ENCODE measurements around the gene RAPSN.

RAPSN gene

DNA sequence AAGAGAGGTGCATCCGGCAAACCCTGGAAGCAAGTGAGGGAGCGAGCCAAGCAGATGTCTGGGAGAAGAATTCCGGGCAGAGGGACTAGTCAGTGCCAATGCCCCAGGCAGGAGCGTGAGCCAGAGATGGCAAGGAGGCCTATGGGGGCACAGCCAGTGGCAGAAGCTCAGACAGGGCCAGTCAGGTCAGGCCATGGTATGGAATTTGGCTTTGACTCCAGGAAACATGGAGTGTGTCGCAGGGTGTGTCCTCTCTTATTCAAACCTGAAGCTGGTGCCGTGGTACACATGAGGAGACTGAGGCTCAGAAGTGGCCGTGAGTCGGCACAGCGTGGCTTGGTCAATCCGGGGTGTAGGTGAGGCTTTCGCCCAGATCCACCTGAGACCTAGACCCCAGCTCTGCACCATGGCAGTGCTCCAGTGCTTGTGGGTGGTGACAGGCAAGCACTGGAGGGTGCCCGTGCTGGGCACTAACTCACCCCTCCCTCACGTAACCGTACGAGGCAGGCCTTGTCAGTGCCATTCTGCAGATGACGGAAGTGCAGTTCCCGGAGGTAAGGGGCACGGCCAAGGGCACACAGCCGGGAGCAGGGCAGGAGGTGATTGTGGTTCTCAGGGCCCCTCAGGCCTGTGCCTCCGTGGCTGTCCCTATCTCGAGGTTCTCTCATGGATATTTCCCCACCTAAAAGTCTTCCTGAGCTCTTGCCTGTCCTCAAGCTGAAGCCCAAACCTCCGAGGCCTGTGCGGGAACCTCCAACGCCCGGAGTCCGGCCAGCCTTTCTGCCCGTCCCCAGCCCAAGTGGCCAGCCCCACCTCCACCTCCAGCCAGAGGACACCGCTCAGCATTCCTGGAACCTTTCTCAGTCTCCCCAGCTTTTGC is 60.0 kb downstream of the RAPSN start:
- no peak overlapping the region for H3K4me3 ChIP-seq (ENCODE audit: low read length)
- peaks cover 6% of the 10 kb centered on the region for H3K4me1 ChIP-seq (ENCODE audit: control insufficient read depth, insufficient read depth, low read length)
- no peak overlapping the region for H3K9ac ChIP-seq (ENCODE audit: low read length)
- no peaks in the 10 kb centered on the region for H3K36me3 ChIP-seq (ENCODE audit: control insufficient read depth, insufficient read depth, low read length)
- no peaks in the 10 kb centered on the region for H3K27me3 ChIP-seq (ENCODE audit: control insufficient read depth, insufficient read depth, low read length)
- H3K9me3 ChIP-seq (ENCODE audit: control insufficient read depth, low read length) = no peaks in the 10 kb centered on the region

- no peak overlapping the region for H3K4me3 ChIP-seq (ENCODE audit: low read length)
- peaks cover 6% of the 10 kb centered on the region for H3K4me1 ChIP-seq (ENCODE audit: control insufficient read depth, insufficient read depth, low read length)
- H3K36me3 ChIP-seq (ENCODE audit: control insufficient read depth, insufficient read depth, low read length) = no peaks in the 10 kb centered on the region
- no peaks in the 10 kb centered on the region for H3K27me3 ChIP-seq (ENCODE audit: control insufficient read depth, insufficient read depth, low read length)
- no peak overlapping the region for H3K9ac ChIP-seq (ENCODE audit: low read length)
- no peaks in the 10 kb centered on the region for H3K9me3 ChIP-seq (ENCODE audit: control insufficient read depth, low read length)
These were observed 60.8 kb downstream of the RAPSN start for GRCh38 chr11:47387944-47388696.

All from mucosa of stomach (tissue), 1 donor.